ENCODE measurements around the gene PYM1. TPM values are rescaled to one million over a fixed set of nuclear protein-coding genes. Genes with fewer than 3 reads are reported as not detected.

The PYM1 gene
- polyA plus RNA-seq = 30.6 TPM
- long read RNA-seq, donor 1, partial matches to known transcripts = 0 of 7 reads
- long read RNA-seq, donor 1, other reads (novel, unspliced or antisense) = 0 of 7 reads
- long read RNA-seq, donor 2, transcript PYM1-203 (3 exons, 1,226 nt) = major isoform, 10 of 16 reads
- long read RNA-seq, donor 2, partial matches to known transcripts = 0 of 16 reads
- long read RNA-seq, donor 2, other reads (novel, unspliced or antisense) = 0 of 16 reads
- long read RNA-seq, donor 3 = 0 reads
- long read RNA-seq, donor 4, partial matches to known transcripts = 0 of 1 reads
- long read RNA-seq, donor 4, other reads (novel, unspliced or antisense) = 0 of 1 reads
- long read RNA-seq, donor 5, partial matches to known transcripts = 0 of 6 reads
- long read RNA-seq, donor 5, other reads (novel, unspliced or antisense) = 0 of 6 reads
- long read RNA-seq, donor 6, transcript PYM1-203 (3 exons, 1,226 nt) = major isoform, 9 of 94 reads
- long read RNA-seq, donor 6, transcript PYM1-202 (3 exons, 1,073 nt) = minor isoform, 7 of 94 reads
- long read RNA-seq, donor 6, partial matches to known transcripts = 58 of 94 reads
- long read RNA-seq, donor 6, other reads (novel, unspliced or antisense) = 19 of 94 reads
- long read RNA-seq, donor 7, transcript PYM1-202 (3 exons, 1,073 nt) = major isoform, 5 of 8 reads
- long read RNA-seq, donor 7, partial matches to known transcripts = 0 of 8 reads
- long read RNA-seq, donor 7, other reads (novel, unspliced or antisense) = 0 of 8 reads
- long read RNA-seq, donor 8, transcript PYM1-202 (3 exons, 1,073 nt) = minor isoform, 7 of 33 reads
- long read RNA-seq, donor 8, transcript PYM1-203 (3 exons, 1,226 nt) = major isoform, 12 of 33 reads
- long read RNA-seq, donor 8, partial matches to known transcripts = 9 of 33 reads
- long read RNA-seq, donor 8, other reads (novel, unspliced or antisense) = 0 of 33 reads
- long read RNA-seq, donor 9, transcript PYM1-203 (3 exons, 1,226 nt) = major isoform, 12 of 33 reads
- long read RNA-seq, donor 9, partial matches to known transcripts = 13 of 33 reads
- long read RNA-seq, donor 9, other reads (novel, unspliced or antisense) = 0 of 33 reads
- long read RNA-seq, donor 10, transcript PYM1-203 (3 exons, 1,226 nt) = major isoform, 7 of 407 reads
- long read RNA-seq, donor 10, transcript PYM1-202 (3 exons, 1,073 nt) = minor isoform, 5 of 407 reads
- long read RNA-seq, donor 10, partial matches to known transcripts = 388 of 407 reads
- long read RNA-seq, donor 10, other reads (novel, unspliced or antisense) = 6 of 407 reads
- long read RNA-seq, donor 11, transcript PYM1-202 (3 exons, 1,073 nt) = minor isoform, 5 of 15 reads
- long read RNA-seq, donor 11, transcript PYM1-203 (3 exons, 1,226 nt) = major isoform, 8 of 15 reads
- long read RNA-seq, donor 11, partial matches to known transcripts = 0 of 15 reads
- long read RNA-seq, donor 11, other reads (novel, unspliced or antisense) = 0 of 15 reads

GRCh38 chr12:55927588-55928502, at the start of gene PYM1:
TSS of gene PYM1 (minus strand) at chr12:55927894. CDS start at chr12:55927761, 133 bp downstream.
- Histone ChIP-seq H3K4me3 (ENCODE audit: low read length) (peak within 1 kb of the TSS; percentile 93), H3K27ac (ENCODE audit: low read length) (peak within 1 kb of the TSS; percentile 98), H3K4me1 (ENCODE audit: control insufficient read depth, insufficient read depth, low read length) (peaks cover 24% of the 10 kb centered on the region), H3K9me3 (ENCODE audit: control insufficient read depth, low read depth, low read length) (no peaks in the 10 kb centered on the region), H3K27me3 (ENCODE audit: control insufficient read depth, insufficient read depth, low read length) (no peaks in the 10 kb centered on the region), H3K36me3 (ENCODE audit: control insufficient read depth, insufficient read depth, low read length) (peaks cover 4% of the 10 kb centered on the region)
- peak; percentile 59 to 84 for DNase-seq
- WGBS (ENCODE audit: insufficient coverage, low lambda C conversion rate) = 0% methylated on average over 4 of the region's 49 CpGs

DNA sequence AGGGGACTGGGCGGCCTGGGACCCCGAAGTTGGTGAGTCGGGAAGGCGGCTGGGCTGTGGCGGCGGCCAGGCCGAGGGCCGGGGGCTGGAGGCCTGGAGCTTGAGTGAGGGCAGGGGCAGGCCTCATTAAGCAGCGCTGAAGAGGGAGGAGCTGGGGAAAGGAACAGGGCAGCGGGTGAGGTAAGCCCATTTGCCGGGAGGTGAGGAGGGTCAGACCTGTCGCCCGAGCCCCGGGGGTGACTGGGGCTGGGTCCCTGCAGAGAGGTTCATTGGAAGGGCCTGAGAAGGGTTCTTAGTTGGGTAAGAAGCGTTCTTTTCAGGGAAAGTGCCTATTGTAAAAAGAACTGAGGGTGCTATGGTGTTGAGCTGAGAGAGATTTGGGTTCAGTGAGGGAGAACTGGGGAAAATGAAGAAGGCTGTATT, 46.6 kb upstream of the PYM1 start:
- peaks cover 19% of the 10 kb centered on the region for H3K4me1 ChIP-seq (ENCODE audit: control insufficient read depth, insufficient read depth, low read length)
- H3K36me3 ChIP-seq (ENCODE audit: control insufficient read depth, insufficient read depth, low read length) = peaks cover 16% of the 10 kb centered on the region
- H3K27ac ChIP-seq (ENCODE audit: low read length) = peak overlapping the region; percentile 95
- H3K9me3 ChIP-seq (ENCODE audit: control insufficient read depth, low read depth, low read length) = no peaks in the 10 kb centered on the region
- no CpG with 5 or more reads among the region's 15 CpGs for WGBS (ENCODE audit: insufficient coverage, low lambda C conversion rate)
- peak overlapping the region; percentile 87 for H3K4me3 ChIP-seq (ENCODE audit: low read length)
- peak in 1 of 2 donors; percentile 29 for DNase-seq
- H3K27me3 ChIP-seq (ENCODE audit: control insufficient read depth, insufficient read depth, low read length) = no peaks in the 10 kb centered on the region

GRCh38 chr12:55973599-55974307, 46.1 kb upstream of the PYM1 start, which contains the start of gene RAB5B:
TSS of gene RAB5B (plus strand) at chr12:55974078. CDS start at chr12:55986961, 12,883 bp downstream.
- H3K36me3 ChIP-seq (ENCODE audit: control insufficient read depth, insufficient read depth, low read length) = peaks cover 14% of the 10 kb centered on the region
- no CpG with 5 or more reads among the region's 39 CpGs for WGBS (ENCODE audit: insufficient coverage, low lambda C conversion rate)
- DNase-seq = peak; percentile 100
- H3K9me3 ChIP-seq (ENCODE audit: control insufficient read depth, low read depth, low read length) = no peaks in the 10 kb centered on the region
- peak within 1 kb of the TSS; percentile 87 for H3K4me3 ChIP-seq (ENCODE audit: low read length)
- H3K4me1 ChIP-seq (ENCODE audit: control insufficient read depth, insufficient read depth, low read length) = peaks cover 19% of the 10 kb centered on the region
- H3K27ac ChIP-seq (ENCODE audit: low read length) = peak within 1 kb of the TSS; percentile 95
- no peaks in the 10 kb centered on the region for H3K27me3 ChIP-seq (ENCODE audit: control insufficient read depth, insufficient read depth, low read length)

GRCh38 chr12:55972911-55973598, 45.4 kb upstream of the PYM1 start:
- no peaks in the 10 kb centered on the region for H3K9me3 ChIP-seq (ENCODE audit: control insufficient read depth, low read depth, low read length)
- peaks cover 15% of the 10 kb centered on the region for H3K36me3 ChIP-seq (ENCODE audit: control insufficient read depth, insufficient read depth, low read length)
- peak; percentile 38 to 72 for DNase-seq
- H3K27me3 ChIP-seq (ENCODE audit: control insufficient read depth, insufficient read depth, low read length) = no peaks in the 10 kb centered on the region
- peaks cover 24% of the 10 kb centered on the region for H3K4me1 ChIP-seq (ENCODE audit: control insufficient read depth, insufficient read depth, low read length)
- H3K27ac ChIP-seq (ENCODE audit: low read length) = peak overlapping the region; percentile 93
- peak overlapping the region; percentile 60 for H3K4me3 ChIP-seq (ENCODE audit: low read length)
- 0% methylated on average over 4 of the region's 18 CpGs for WGBS (ENCODE audit: insufficient coverage, low lambda C conversion rate)

DNA sequence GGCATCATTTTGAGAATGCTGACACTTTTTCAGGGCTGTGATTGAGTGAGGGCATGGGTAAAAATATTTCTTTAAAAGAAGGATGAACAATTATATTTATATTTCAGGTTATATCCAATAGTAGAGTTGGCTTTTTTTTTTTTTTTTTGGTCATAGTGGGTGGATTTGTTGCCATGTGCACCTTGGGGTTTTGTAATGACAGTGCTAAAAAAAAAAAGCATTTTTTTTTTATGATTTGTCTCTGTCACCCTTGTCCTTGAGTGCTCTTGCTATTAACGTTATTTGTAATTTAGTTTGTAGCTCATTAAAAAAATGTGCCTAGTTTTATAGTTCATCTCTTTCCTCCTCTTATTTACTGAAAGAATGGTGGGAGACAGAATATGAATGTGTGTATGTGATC, 44.8 kb upstream of the PYM1 start:
- Histone ChIP-seq H3K27ac (ENCODE audit: low read length) (peak overlapping the region; percentile 93), H3K4me3 (ENCODE audit: low read length) (peak overlapping the region; percentile 60), H3K27me3 (ENCODE audit: control insufficient read depth, insufficient read depth, low read length) (no peaks in the 10 kb centered on the region), H3K4me1 (ENCODE audit: control insufficient read depth, insufficient read depth, low read length) (peaks cover 29% of the 10 kb centered on the region), H3K36me3 (ENCODE audit: control insufficient read depth, insufficient read depth, low read length) (peaks cover 15% of the 10 kb centered on the region), H3K9me3 (ENCODE audit: control insufficient read depth, low read depth, low read length) (no peaks in the 10 kb centered on the region)
- WGBS (ENCODE audit: insufficient coverage, low lambda C conversion rate) = 20% methylated on average over 1 of the region's 1 CpG
- DNase-seq = no peak

- 83% methylated on average over 1 of the region's 3 CpGs for WGBS (ENCODE audit: insufficient coverage, low lambda C conversion rate)
- peak; percentile 54 to 59 for DNase-seq
- Histone ChIP-seq H3K4me3 (ENCODE audit: low read length) (peak overlapping the region; percentile 60), H3K36me3 (ENCODE audit: control insufficient read depth, insufficient read depth, low read length) (peaks cover 15% of the 10 kb centered on the region), H3K27ac (ENCODE audit: low read length) (peak overlapping the region; percentile 93), H3K4me1 (ENCODE audit: control insufficient read depth, insufficient read depth, low read length) (peaks cover 34% of the 10 kb centered on the region), H3K27me3 (ENCODE audit: control insufficient read depth, insufficient read depth, low read length) (no peaks in the 10 kb centered on the region), H3K9me3 (ENCODE audit: control insufficient read depth, low read depth, low read length) (no peaks in the 10 kb centered on the region)
Measured at GRCh38 chr12:55972042-55972441, 44.3 kb upstream of the PYM1 start.

GRCh38 chr12:55970775-55971174, 43.1 kb upstream of the PYM1 start:
- 96% methylated on average over 4 of the region's 7 CpGs for WGBS (ENCODE audit: insufficient coverage, low lambda C conversion rate)
- DNase-seq = no peak
- Histone ChIP-seq H3K36me3 (ENCODE audit: control insufficient read depth, insufficient read depth, low read length) (peaks cover 15% of the 10 kb centered on the region), H3K4me1 (ENCODE audit: control insufficient read depth, insufficient read depth, low read length) (peaks cover 38% of the 10 kb centered on the region), H3K27ac (ENCODE audit: low read length) (no peak overlapping the region), H3K27me3 (ENCODE audit: control insufficient read depth, insufficient read depth, low read length) (no peaks in the 10 kb centered on the region), H3K4me3 (ENCODE audit: low read length) (no peak overlapping the region), H3K9me3 (ENCODE audit: control insufficient read depth, low read depth, low read length) (no peaks in the 10 kb centered on the region)

- no CpG with 5 or more reads among the region's 4 CpGs for WGBS (ENCODE audit: insufficient coverage, low lambda C conversion rate)
- H3K27ac ChIP-seq (ENCODE audit: low read length) = no peak overlapping the region
- H3K9me3 ChIP-seq (ENCODE audit: control insufficient read depth, low read depth, low read length) = no peaks in the 10 kb centered on the region
- peaks cover 37% of the 10 kb centered on the region for H3K4me1 ChIP-seq (ENCODE audit: control insufficient read depth, insufficient read depth, low read length)
- peaks cover 15% of the 10 kb centered on the region for H3K36me3 ChIP-seq (ENCODE audit: control insufficient read depth, insufficient read depth, low read length)
- no peak for DNase-seq
- no peaks in the 10 kb centered on the region for H3K27me3 ChIP-seq (ENCODE audit: control insufficient read depth, insufficient read depth, low read length)
- no peak overlapping the region for H3K4me3 ChIP-seq (ENCODE audit: low read length)
Measured at GRCh38 chr12:55969356-55969755, 41.7 kb upstream of the PYM1 start.
